Measurements from ENCODE around the gene MLXIP. TPM values are rescaled to one million over a fixed set of nuclear protein-coding genes. Genes with fewer than 3 reads are reported as not detected.
"Not testable (repeated sequence)": the region's sequence is repeated elsewhere in the genome, so short reads cannot be mapped to it uniquely, and the experiment has no call there.

MLXIP gene
- total RNA-seq, 2 experiments from 2014 or later = 27.5 to 44.7 TPM

DNA sequence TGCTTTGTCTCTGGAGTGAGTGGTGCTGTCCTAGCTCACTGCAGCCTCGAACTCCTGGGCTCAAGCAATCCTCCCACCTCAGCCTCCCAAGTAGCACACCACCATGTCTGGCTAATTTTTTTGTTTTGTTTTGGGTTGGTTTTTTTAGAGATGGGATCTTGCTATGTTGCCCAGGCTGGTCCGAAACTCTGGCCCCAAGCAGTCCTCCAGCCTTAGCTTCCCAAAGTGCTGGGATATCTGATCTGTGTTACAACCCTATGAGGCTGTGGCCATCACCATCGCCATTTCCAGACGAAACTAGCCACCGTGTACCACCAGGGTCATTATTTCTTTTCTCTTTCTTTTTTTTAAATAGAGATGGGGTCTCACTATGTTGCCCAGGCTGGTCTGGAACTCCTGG, 92.8 kb downstream of the MLXIP start:
- no peak for TF ChIP-seq EZH2phosphoT487 (IDR thresholded peaks at IDR 0.05; ENCODE audit: borderline replicate concordance, low read depth, low read length)
- no peak for TF ChIP-seq CTCF (conservative IDR thresholded peaks at IDR 0.05; ENCODE audit: low read length)
- no TSS peak for BruUV-seq (replicated peaks)
- Histone ChIP-seq H4K20me1 (ENCODE audit: insufficient read depth, low read length) (no peaks in the 10 kb centered on the region), H3K36me3 (ENCODE audit: insufficient read depth, low read length) (no peaks in the 10 kb centered on the region), H3K4me3 (ENCODE audit: low read depth, low read length, poor library complexity, severe bottlenecking) (no peak overlapping the region), H3K9me2 (ENCODE audit: insufficient read depth, low read length) (no peaks in the 10 kb centered on the region), H3K4me2 (ENCODE audit: low read length) (no peak overlapping the region), H3K27ac (ENCODE audit: low read depth, low read length, poor library complexity, severe bottlenecking) (no peak overlapping the region), H3K9me3 (ENCODE audit: low read length) (no peaks in the 10 kb centered on the region), H2AFZ (ENCODE audit: low read length) (no peak overlapping the region), H3K79me2 (ENCODE audit: insufficient read depth, low read depth, low read length) (no peaks in the 10 kb centered on the region), H3K4me1 (ENCODE audit: insufficient read depth, low read length, poor library complexity, severe bottlenecking) (no peaks in the 10 kb centered on the region)
- intact Hi-C loops (cut with micrococcal nuclease; ENCODE audit: unreplicated experiment) = no loop called here
- POLR2A ChIA-PET = no interaction called here
- CTCF ChIA-PET (ENCODE audit: unreplicated experiment) = no interaction called here
- DNase-seq (ENCODE audit: low spot score) = no peak

DNA sequence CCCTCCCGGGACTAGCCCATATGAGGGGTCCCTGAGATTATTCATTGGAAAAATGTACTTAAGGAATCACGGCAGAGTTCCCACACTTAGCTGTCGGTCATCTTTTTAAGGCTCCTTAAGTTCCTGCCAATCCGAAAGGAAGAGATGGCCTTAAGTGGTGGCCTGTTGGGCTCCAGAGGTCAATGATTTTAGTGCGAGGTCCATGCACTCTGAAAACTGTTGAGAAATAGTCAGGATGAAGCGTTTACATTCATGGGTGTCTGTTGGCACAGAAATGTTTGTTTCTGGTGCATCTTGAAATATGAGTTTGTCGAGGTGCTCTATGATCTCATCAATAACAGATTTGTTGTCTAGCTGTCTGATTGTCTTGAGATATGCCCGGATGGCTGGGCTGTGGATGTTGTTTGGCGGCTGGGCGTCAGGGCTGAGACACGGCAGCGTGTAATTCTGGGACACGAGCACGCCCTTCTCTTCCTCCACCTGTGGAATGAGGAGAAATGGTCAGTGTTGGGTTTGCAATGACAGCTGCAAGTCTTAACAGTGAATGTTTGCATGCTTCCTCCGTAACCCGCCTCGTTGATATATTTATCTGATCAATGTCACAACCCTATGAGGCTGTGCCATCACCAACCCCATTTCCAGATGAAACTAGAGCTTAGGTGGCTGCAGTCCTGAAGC, 93.8 kb downstream of the MLXIP start:
- Histone ChIP-seq H3K9me2 (ENCODE audit: insufficient read depth, low read length) (no peaks in the 10 kb centered on the region), H3K27ac (ENCODE audit: low read depth, low read length, poor library complexity, severe bottlenecking) (no peak overlapping the region), H3K9me3 (ENCODE audit: low read length) (no peaks in the 10 kb centered on the region), H3K79me2 (ENCODE audit: insufficient read depth, low read depth, low read length) (no peaks in the 10 kb centered on the region), H4K20me1 (ENCODE audit: insufficient read depth, low read length) (no peaks in the 10 kb centered on the region), H2AFZ (ENCODE audit: low read length) (no peak overlapping the region), H3K4me1 (ENCODE audit: insufficient read depth, low read length, poor library complexity, severe bottlenecking) (no peaks in the 10 kb centered on the region), H3K4me3 (ENCODE audit: low read depth, low read length, poor library complexity, severe bottlenecking) (no peak overlapping the region), H3K36me3 (ENCODE audit: insufficient read depth, low read length) (no peaks in the 10 kb centered on the region), H3K4me2 (ENCODE audit: low read length) (no peak overlapping the region)
- TF ChIP-seq CTCF (conservative IDR thresholded peaks at IDR 0.05; ENCODE audit: low read length) = no peak
- TF ChIP-seq EZH2phosphoT487 (IDR thresholded peaks at IDR 0.05; ENCODE audit: borderline replicate concordance, low read depth, low read length) = no peak
- no peak for DNase-seq (ENCODE audit: low spot score)
- ChIA-PET CTCF (ENCODE audit: unreplicated experiment) (no interaction called here), POLR2A (no interaction called here)
- no TSS peak for BruUV-seq (replicated peaks)
- intact Hi-C loops (cut with micrococcal nuclease; ENCODE audit: unreplicated experiment) = no loop called here

DNA sequence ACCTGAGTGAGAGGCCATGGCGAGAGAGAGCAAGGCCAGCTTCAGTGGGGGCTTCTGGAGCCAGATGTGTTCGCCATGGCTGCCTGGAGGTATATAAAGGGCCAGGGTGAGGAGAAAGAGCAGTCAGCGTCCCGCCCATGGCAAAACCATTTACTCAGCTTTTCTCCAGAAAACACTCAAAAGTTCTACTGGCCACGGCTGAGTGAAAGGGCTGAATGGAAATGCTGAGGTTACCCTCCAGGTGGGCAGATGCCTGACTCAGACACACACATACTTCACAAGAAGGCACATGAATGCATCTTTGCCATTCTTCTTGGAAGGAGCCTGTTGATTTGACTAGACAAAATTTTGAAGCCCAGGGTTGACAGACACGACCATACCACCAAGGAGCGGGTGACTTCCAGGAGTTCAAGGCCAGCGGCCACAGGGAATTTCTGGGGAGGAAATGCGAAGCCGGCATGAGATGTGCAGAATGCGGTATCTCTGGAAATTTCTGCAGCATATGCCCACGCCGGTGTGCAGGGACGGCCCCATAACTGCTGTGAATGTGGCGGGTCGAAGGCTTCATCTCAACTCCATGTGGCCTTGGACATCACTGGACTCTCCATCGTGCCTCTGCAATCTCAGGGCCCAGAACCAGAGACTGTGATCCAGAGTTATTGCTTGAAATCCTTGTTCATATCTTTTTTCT, 95.7 kb downstream of the MLXIP start, which contains the start of gene IL31:
Gene IL31, minus strand, starts transcription at position 67 of the 691 bp plus-strand sequence. Its CDS starts 49 bp downstream, at position 18.
- Histone ChIP-seq H3K79me2 (ENCODE audit: insufficient read depth, low read depth, low read length) (no peaks in the 10 kb centered on the region), H3K9me2 (ENCODE audit: insufficient read depth, low read length) (no peaks in the 10 kb centered on the region), H3K4me1 (ENCODE audit: insufficient read depth, low read length, poor library complexity, severe bottlenecking) (no peaks in the 10 kb centered on the region), H4K20me1 (ENCODE audit: insufficient read depth, low read length) (no peaks in the 10 kb centered on the region), H2AFZ (ENCODE audit: low read length) (no peak within 1 kb of the TSS), H3K27ac (ENCODE audit: low read depth, low read length, poor library complexity, severe bottlenecking) (no peak within 1 kb of the TSS), H3K36me3 (ENCODE audit: insufficient read depth, low read length) (no peaks in the 10 kb centered on the region), H3K9me3 (ENCODE audit: low read length) (no peaks in the 10 kb centered on the region), H3K4me3 (ENCODE audit: low read depth, low read length, poor library complexity, severe bottlenecking) (no peak within 1 kb of the TSS), H3K4me2 (ENCODE audit: low read length) (no peak within 1 kb of the TSS)
- CTCF ChIA-PET (ENCODE audit: unreplicated experiment) = no interaction called here
- no peak for TF ChIP-seq CTCF (conservative IDR thresholded peaks at IDR 0.05; ENCODE audit: low read length)
- no peak for TF ChIP-seq EZH2phosphoT487 (IDR thresholded peaks at IDR 0.05; ENCODE audit: borderline replicate concordance, low read depth, low read length)
- intact Hi-C loops (cut with micrococcal nuclease; ENCODE audit: unreplicated experiment) = no loop called here
- no TSS peak for BruUV-seq (replicated peaks)
- POLR2A ChIA-PET = no interaction called here
- DNase-seq (ENCODE audit: low spot score) = no peak

GRCh38 chr12:122176473-122176872, 97.9 kb downstream of the MLXIP start:
- CTCF ChIA-PET (ENCODE audit: unreplicated experiment); POLR2A ChIA-PET; H3K4me3 ChIP-seq (ENCODE audit: low read depth, low read length, poor library complexity, severe bottlenecking); H3K36me3 ChIP-seq (ENCODE audit: insufficient read depth, low read length); H3K4me2 ChIP-seq (ENCODE audit: low read length); intact Hi-C loops (cut with micrococcal nuclease; ENCODE audit: unreplicated experiment); H3K4me1 ChIP-seq (ENCODE audit: insufficient read depth, low read length, poor library complexity, severe bottlenecking); H2AFZ ChIP-seq (ENCODE audit: low read length); H3K27ac ChIP-seq (ENCODE audit: low read depth, low read length, poor library complexity, severe bottlenecking); H3K9me2 ChIP-seq (ENCODE audit: insufficient read depth, low read length); BruUV-seq (replicated peaks); H3K79me2 ChIP-seq (ENCODE audit: insufficient read depth, low read depth, low read length); DNase-seq (ENCODE audit: low spot score); H3K9me3 ChIP-seq (ENCODE audit: low read length); H4K20me1 ChIP-seq (ENCODE audit: insufficient read depth, low read length): not testable (repeated sequence)

All from OCI-LY7 (cell line).